ENCODE data around the gene AGAP6. TPM values are rescaled to one million over a fixed set of nuclear protein-coding genes. Genes with fewer than 3 reads are reported as not detected.
"Not testable (repeated sequence)": the region's sequence is repeated elsewhere in the genome, so short reads cannot be mapped to it uniquely, and the experiment has no call there.

Gene AGAP6
- total RNA-seq, 2 experiments from 2014 or later, result 9.8 to 11.9 TPM

DNA sequence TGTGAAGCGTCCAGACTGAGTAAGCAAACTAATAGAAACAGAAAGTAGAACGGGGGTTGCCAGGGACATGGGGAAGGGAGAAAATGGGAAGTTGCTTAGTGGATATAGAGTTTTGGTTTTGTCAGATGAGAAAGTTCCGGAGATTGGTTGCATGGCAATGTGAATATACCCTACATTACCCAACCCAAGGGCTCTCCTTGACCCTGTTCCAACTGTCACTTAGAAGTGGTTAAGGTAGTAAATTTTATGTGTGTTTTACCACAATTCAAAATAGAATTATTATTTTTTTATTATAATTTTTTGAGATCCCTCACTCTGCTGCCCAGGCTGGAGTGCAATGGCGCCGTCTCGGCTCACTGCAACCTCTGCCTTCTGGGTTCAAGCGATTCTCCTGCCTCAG is 25.8 kb downstream of the AGAP6 start:
- H3K27me3 Mint-ChIP-seq; H3K9me3 Mint-ChIP-seq; POLR2A ChIA-PET; CTCF ChIA-PET; H3K27ac Mint-ChIP-seq; H3K4me3 Mint-ChIP-seq; H3K4me1 Mint-ChIP-seq; H3K36me3 Mint-ChIP-seq (ENCODE audit: low read depth); DNase-seq: not testable (repeated sequence)

DNA sequence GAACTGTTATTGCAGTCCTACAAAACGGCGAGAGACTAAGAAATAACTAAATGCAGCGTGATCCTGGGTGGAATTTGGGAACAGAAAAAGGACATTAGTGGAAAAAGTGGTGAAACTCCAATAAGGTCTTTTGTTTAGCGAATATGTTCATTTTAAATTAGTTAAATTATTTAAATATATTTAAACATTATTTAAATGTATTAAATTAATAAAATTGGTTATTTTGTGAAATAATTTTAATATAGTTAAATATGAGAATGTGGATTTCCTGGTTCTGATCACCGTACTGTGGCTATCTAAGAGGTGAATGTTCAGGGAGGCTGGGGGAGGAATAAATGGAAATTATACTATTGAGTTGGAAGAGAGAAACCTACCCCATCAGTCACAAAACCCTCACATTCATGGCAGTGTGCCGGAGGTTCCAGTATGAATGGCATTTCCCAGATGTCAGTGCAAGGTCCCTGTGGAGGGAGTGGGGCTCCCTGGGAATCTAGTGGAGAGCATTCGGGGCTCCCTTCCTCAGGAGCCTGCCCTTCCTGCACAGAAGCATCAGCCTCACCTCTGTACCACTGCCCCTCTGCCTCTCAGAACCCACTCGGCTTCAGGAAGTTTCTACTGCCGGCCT is 27.5 kb downstream of the AGAP6 start:
- CTCF ChIA-PET; H3K27me3 Mint-ChIP-seq; H3K4me1 Mint-ChIP-seq; H3K27ac Mint-ChIP-seq; POLR2A ChIA-PET; H3K4me3 Mint-ChIP-seq; DNase-seq; H3K9me3 Mint-ChIP-seq; H3K36me3 Mint-ChIP-seq (ENCODE audit: low read depth): not testable (repeated sequence)

DNA sequence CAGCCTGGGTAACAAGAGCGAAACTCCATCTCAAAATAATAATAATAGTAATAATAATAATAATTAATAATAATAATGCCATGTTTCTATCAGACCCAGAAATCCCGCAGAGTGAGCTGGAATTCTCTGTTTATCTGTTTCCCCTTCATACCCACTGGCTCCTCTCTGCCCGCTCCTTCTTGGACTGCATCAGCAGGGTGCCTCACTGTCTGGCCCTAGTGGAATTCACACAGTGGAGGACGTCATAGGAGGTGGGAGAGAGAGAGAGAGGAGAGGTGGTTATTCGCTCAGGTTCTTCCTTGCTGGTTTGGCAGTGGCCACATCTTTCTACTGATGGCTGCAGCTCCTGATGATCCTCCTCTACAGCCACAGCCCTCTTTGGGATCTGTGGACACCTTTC is 28.7 kb downstream of the AGAP6 start:
- H3K9me3 Mint-ChIP-seq; POLR2A ChIA-PET; H3K4me1 Mint-ChIP-seq; H3K27me3 Mint-ChIP-seq; H3K36me3 Mint-ChIP-seq (ENCODE audit: low read depth); DNase-seq; H3K27ac Mint-ChIP-seq; H3K4me3 Mint-ChIP-seq; CTCF ChIA-PET: not testable (repeated sequence)

DNA sequence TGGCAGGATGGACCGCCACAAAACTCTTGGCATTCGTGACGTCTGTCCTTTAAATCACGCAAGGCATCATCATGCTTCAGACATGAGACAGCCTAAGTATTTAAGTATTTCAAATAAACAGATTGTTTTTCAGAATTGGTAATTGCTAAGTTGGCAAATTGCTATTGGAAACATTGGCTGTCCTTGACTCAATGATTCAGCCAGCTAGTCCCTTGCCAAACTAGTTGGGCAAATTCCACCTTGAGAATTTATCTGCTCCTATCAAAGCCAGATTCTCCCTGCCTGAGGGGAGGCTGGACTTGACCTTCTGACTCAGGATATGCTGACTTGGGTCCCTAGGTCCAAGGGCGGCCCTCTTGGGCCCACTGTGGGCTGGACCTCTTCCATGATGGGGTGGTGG is 29.4 kb downstream of the AGAP6 start:
- H3K27ac Mint-ChIP-seq; CTCF ChIA-PET; H3K9me3 Mint-ChIP-seq; H3K4me3 Mint-ChIP-seq; H3K4me1 Mint-ChIP-seq; POLR2A ChIA-PET; H3K36me3 Mint-ChIP-seq (ENCODE audit: low read depth); H3K27me3 Mint-ChIP-seq; DNase-seq: not testable (repeated sequence)

DNA sequence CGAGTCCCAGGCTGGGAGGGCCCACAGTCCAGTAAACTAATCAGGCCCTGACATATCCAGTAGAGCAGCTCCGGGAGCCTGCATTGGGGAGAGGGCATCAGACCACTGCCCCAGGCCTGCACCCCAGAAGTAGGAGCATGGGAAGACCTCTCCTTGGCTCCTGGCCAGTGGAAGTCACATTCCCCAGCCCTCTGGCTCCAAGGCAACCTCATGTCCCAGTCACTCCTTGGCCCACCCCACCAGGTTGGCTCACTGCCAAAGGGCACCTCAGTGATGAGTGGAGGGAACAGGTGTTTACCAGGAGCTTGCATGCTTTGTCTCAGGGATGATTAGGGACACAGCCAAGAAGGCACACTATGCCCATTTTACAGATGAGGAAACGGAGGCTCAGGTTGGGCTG is 31.1 kb downstream of the AGAP6 start:
- H3K27me3 Mint-ChIP-seq; POLR2A ChIA-PET; H3K4me3 Mint-ChIP-seq; H3K9me3 Mint-ChIP-seq; H3K27ac Mint-ChIP-seq; H3K4me1 Mint-ChIP-seq; DNase-seq; H3K36me3 Mint-ChIP-seq (ENCODE audit: low read depth); CTCF ChIA-PET: not testable (repeated sequence)

DNA sequence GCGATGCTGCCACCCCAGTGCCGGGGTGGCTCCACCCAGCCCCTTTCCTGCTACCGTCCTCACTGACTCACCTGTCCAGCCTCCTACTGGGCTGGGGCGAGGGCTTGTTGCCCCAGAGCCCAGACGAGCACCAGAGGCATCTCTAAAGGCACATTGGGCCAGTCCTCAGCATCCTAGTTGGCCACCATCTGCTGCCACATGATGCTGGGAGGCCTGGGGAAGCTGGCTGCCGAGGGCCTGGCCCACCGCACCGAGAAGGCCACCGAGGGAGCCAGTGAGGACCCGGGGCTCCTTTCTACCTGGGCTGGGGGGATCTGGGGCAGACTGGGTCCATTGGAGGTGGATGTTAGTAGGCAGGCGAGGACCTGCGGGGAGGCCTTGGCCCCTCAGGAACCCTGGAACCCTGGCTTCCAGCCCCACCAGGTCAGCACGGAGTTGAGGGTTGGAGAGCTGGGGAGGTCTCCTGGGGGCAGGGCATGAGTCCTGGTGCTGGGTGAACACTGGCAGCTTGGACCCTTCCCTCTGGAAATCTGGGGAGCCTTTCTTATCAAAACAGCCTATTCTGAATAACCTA is 32.3 kb downstream of the AGAP6 start:
- CTCF ChIA-PET; H3K36me3 Mint-ChIP-seq (ENCODE audit: low read depth); H3K4me1 Mint-ChIP-seq; H3K27ac Mint-ChIP-seq; POLR2A ChIA-PET; H3K4me3 Mint-ChIP-seq; DNase-seq; H3K9me3 Mint-ChIP-seq: not testable (repeated sequence)
- H3K27me3 Mint-ChIP-seq, result peaks cover 15% of the 10 kb centered on the region

DNA sequence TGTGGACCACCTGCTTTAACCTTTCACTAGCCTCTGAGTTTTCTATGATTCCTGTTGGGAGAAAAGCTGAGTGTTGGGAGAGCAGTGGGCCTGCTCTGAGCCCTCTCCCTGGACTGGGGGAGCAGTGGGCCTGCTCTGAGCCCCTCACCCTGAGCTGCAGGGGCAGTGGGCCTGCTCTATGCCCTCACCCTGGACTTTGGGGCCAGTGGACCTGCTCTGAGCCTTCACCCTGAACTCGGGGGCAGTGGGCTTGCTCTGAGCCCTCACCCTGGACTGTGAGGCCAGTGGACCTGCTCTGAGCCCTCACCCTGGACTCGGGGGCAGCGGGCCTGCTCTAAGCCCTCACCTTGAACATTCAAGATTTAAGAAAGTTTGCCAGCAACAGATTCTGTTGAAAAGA is 33.4 kb downstream of the AGAP6 start:
- Mint-ChIP-seq H3K4me1 (no peaks in the 10 kb centered on the region), H3K27ac (no peak overlapping the region), H3K36me3 (ENCODE audit: low read depth) (no peaks in the 10 kb centered on the region), H3K4me3 (no peak overlapping the region), H3K27me3 (peaks cover 25% of the 10 kb centered on the region), H3K9me3 (no peaks in the 10 kb centered on the region)
- ChIA-PET CTCF (no interaction called here), POLR2A (no interaction called here)
- DNase-seq, result no peak

DNA sequence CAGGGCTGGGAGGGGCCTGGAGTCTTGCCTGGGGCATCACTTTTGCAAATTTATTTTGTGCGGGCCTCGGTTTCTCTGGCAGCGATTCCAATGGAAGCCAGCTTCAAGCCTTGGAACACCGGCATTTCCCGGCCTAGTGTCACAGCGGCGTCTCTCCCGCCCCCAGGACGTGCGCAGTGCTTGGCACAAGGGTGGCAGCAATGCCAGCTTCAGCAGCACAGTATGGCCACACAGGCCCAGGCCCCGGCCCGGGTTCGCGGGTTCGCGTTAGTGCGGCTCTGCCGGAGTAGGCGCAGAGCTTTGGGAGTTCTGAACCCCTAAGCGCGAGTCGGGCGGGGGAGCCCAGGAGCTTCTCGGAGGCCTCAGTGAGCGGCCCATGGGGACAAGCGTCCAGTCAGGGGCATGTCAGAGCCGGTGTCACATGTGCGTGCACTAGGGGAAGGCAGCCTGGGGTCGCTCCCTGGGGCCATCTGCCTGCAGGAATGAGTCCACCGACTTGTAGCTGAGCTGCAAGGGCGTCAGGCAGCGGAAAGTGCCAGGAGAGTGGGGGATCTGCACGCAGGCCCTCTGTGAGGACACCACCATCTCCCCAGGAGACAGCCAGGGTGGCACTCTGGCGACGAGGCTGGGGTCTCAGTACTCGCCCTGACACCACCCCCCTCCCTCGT is 36.6 kb downstream of the AGAP6 start:
- not testable (repeated sequence) for H3K36me3 Mint-ChIP-seq (ENCODE audit: low read depth)

DNA sequence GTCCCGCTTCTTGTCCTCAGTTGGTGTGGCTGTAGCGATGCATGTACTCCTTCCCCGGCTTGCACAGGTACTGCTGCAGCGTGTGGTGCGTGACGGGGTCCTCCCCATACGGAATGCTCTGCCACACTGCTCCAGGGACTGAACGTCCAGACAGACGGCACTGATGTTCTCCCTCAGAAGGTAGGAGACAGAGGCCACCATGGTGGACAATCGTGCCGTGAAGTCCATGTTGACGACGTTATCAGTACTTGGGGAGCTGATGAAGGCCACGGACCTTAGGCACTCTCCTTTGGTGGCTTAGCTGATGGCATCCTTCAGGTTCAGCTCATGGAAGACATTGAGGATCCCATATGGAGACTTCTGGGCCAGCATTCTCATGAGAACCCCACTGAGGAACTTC is 37.4 kb downstream of the AGAP6 start:
- H3K27ac Mint-ChIP-seq, result no peak overlapping the region
- H3K4me1 Mint-ChIP-seq, result no peaks in the 10 kb centered on the region
- no peaks in the 10 kb centered on the region for H3K36me3 Mint-ChIP-seq (ENCODE audit: low read depth)
- H3K4me3 Mint-ChIP-seq, result no peak overlapping the region
- POLR2A ChIA-PET, result no interaction called here
- no peak for DNase-seq
- H3K9me3 Mint-ChIP-seq, result no peaks in the 10 kb centered on the region
- H3K27me3 Mint-ChIP-seq, result peaks cover 25% of the 10 kb centered on the region
- CTCF ChIA-PET, result no interaction called here

More for the DNA sequence above, 36.6 kb downstream of the AGAP6 start:
- H3K27ac Mint-ChIP-seq, H3K9me3 Mint-ChIP-seq, POLR2A ChIA-PET, H3K4me3 Mint-ChIP-seq, H3K4me1 Mint-ChIP-seq, DNase-seq: not testable (repeated sequence)
- H3K27me3 Mint-ChIP-seq, result peaks cover 25% of the 10 kb centered on the region
- CTCF ChIA-PET, result interaction anchor here (0.6 kb wide), 1 partner anchor 16 kb away, joined by 3 read pairs; no protein-coding TSS in a partner anchor

DNA sequence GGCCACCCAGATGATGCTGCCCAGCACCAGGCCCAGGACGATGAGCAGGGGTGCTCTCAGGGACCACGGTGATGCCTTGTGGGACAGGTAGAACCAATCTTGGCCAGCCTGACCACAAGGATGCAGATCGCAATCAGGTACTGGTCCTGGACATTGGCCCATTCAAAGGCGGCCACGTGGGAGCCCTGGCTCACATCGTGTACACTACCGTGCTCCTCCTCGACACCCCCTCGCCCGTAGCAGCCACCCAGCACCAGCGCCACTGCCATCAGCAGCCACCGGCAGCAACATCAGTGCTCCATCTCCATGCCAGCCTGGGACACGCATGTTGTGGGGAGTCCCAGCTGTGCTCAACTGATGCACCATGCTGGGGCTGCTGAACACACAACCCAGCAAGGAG is 39.0 kb downstream of the AGAP6 start:
- no peaks in the 10 kb centered on the region for H3K9me3 Mint-ChIP-seq
- no peak overlapping the region for H3K27ac Mint-ChIP-seq
- peaks cover 25% of the 10 kb centered on the region for H3K27me3 Mint-ChIP-seq
- POLR2A ChIA-PET, result no interaction called here
- DNase-seq, result no peak
- H3K4me3 Mint-ChIP-seq, result no peak overlapping the region
- CTCF ChIA-PET, result no interaction called here
- H3K4me1 Mint-ChIP-seq, result no peaks in the 10 kb centered on the region
- H3K36me3 Mint-ChIP-seq (ENCODE audit: low read depth), result no peaks in the 10 kb centered on the region

DNA sequence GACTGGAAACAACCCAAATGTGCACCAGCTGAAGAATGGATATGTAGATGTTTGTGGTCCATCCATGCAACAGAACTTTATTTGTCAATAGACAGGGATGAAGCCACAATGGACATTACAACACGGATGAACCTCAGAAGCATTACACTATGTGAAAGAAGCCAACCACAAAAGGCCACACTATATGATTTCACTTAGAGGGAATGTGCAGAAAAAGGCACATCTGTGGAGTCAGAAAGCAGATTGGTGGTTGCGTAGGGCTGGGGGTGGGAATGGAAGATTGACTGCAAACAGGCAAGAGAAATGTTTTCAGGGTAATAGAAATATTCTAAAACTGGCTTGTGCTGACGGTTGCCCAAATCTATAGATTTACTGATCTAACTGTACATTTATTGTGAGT is 45.3 kb downstream of the AGAP6 start:
- Mint-ChIP-seq H3K27me3 (peaks cover 3% of the 10 kb centered on the region), H3K4me3 (no peak overlapping the region), H3K36me3 (ENCODE audit: low read depth) (no peaks in the 10 kb centered on the region), H3K4me1 (no peaks in the 10 kb centered on the region), H3K9me3 (no peaks in the 10 kb centered on the region), H3K27ac (no peak overlapping the region)
- DNase-seq, result no peak
- POLR2A ChIA-PET, result no interaction called here
- CTCF ChIA-PET, result no interaction called here

DNA sequence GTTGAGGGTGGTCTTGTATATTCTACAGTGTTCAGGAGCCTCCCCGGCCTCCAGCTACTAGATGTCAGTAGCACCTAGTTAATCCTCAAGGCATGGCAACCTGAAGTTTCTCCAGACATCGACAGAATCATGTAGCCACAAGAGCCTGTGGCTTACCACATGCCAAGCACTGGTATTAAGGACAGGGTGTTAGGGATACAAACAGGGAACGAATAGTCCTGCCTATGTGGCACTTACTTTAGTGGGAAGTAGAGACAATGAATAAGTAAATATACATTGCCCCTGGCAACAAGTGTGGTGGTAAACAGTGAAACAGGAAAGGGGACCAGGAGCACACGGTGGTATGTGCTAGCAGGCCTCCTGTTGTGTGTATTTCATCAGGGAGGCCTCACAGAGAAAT is 47.1 kb downstream of the AGAP6 start:
- H3K4me1 Mint-ChIP-seq; H3K4me3 Mint-ChIP-seq; H3K27me3 Mint-ChIP-seq; POLR2A ChIA-PET; H3K36me3 Mint-ChIP-seq (ENCODE audit: low read depth); H3K27ac Mint-ChIP-seq; CTCF ChIA-PET; H3K9me3 Mint-ChIP-seq; DNase-seq: not testable (repeated sequence)

DNA sequence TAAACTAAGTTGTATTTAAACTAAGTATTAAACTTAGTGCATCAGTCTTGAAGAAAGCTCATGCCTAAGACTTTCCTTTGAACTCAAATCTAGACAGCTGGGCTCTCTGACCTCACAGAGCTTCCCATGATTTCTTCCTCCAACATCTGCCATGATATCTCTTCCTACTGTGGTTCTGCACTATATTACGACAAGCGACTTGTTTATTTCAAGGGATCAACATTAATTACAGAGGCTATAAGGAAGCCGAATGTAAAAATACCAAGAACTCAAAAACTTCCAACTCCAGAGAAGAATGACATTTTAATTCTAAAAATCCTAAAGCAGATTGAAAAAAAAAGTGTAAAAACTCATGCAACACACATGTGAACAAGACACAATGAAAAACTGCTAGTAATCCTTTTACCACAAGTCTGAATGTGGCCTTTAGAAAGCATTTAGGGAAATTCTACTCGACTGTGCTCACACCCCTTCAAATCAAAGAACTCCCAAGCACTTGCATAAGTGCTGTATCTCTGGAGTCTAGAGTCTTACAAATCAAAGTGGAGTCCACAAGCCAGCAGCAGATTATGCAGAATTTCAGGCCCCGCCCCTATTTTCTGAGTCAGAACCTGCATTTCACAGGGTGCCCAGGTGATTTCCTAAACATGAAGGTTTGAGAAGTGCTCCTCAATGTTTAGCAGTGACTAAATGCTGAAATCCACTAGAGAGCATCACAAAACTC is 56.9 kb downstream of the AGAP6 start:
- Mint-ChIP-seq H3K4me1 (no peaks in the 10 kb centered on the region), H3K36me3 (ENCODE audit: low read depth) (no peaks in the 10 kb centered on the region), H3K27ac (no peak overlapping the region), H3K4me3 (no peak overlapping the region), H3K9me3 (no peaks in the 10 kb centered on the region), H3K27me3 (no peaks in the 10 kb centered on the region)
- ChIA-PET POLR2A (no interaction called here), CTCF (interaction anchor here (0.7 kb wide), 1 partner anchor 276 kb away, joined by 3 read pairs; no protein-coding TSS in a partner anchor)
- no peak for DNase-seq

DNA sequence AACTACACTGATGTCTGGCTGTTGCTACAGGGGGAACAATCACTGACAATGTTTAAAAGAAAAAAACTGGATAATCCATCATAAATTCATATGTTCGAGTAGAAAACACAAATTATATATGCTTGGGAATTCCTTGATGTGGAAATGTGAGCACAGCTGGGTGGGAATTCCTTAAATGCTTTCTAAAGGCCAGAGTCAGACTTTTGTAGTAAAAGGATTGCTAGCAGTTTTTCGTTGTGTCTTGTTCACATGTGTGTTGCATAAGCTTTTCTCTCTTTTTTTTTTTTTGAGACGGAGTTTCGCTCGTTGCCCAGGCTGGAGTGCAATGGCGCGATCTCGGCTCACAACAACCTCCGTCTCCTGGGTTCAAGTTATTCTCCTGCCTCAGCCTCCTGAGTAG is 58.3 kb downstream of the AGAP6 start:
- H3K27ac Mint-ChIP-seq; H3K4me3 Mint-ChIP-seq; H3K4me1 Mint-ChIP-seq; CTCF ChIA-PET; H3K9me3 Mint-ChIP-seq; POLR2A ChIA-PET; H3K27me3 Mint-ChIP-seq; H3K36me3 Mint-ChIP-seq (ENCODE audit: low read depth); DNase-seq: not testable (repeated sequence)

Data from activated CD4-positive, alpha-beta memory T cell treated with anti-CD3 and anti-CD28 coated beads, Interleukin-2, amount 10 ng/mL, durations not matched to agents 7 days and 5 days (primary cell).